Measurements from ENCODE around the gene EMILIN2.
"Not testable (repeated sequence)": the region's sequence is repeated elsewhere in the genome, so short reads cannot be mapped to it uniquely, and the experiment has no call there.

The EMILIN2 gene

DNA sequence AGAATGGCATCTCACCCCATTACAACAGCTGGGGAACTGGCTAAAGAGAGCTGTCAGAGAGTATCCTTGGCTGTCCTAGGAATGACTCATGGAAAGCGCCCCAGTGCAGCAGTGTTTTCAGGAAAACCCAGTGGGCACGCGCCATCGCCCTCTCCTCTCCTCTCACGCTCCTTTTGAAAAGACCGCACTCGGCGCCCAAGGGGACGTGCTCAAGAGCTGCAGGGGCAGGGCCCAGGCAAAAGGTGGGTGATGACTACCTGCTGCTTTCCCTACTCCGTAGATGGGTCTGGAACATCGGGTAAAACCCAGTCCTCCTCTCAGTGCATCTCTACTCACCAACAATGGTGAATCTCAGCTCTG, 68.1 kb downstream of the EMILIN2 start:
- Histone ChIP-seq H3K36me3 (replicated peaks) (peaks cover 45% of the 10 kb centered on the region), H3K4me3 (ENCODE audit: low read depth, low read length) (no peak overlapping the region), H3K27ac (no peak overlapping the region), H3K27me3 (replicated peaks) (no peaks in the 10 kb centered on the region)
- TF ChIP-seq, protein P1, sequence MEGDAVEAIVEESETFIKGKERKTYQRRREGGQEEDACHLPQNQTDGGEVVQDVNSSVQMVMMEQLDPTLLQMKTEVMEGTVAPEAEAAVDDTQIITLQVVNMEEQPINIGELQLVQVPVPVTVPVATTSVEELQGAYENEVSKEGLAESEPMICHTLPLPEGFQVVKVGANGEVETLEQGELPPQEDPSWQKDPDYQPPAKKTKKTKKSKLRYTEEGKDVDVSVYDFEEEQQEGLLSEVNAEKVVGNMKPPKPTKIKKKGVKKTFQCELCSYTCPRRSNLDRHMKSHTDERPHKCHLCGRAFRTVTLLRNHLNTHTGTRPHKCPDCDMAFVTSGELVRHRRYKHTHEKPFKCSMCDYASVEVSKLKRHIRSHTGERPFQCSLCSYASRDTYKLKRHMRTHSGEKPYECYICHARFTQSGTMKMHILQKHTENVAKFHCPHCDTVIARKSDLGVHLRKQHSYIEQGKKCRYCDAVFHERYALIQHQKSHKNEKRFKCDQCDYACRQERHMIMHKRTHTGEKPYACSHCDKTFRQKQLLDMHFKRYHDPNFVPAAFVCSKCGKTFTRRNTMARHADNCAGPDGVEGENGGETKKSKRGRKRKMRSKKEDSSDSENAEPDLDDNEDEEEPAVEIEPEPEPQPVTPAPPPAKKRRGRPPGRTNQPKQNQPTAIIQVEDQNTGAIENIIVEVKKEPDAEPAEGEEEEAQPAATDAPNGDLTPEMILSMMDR (IDR thresholded peaks at IDR 0.05; ENCODE audit: low read depth, low read length, missing control alignments), result no peak
- no peak for DNase-seq
- in situ Hi-C loops (cut with HindIII; ENCODE audit: low pct_ligation_motif_present, low sequenced_read_pairs), result no loop called here

DNA sequence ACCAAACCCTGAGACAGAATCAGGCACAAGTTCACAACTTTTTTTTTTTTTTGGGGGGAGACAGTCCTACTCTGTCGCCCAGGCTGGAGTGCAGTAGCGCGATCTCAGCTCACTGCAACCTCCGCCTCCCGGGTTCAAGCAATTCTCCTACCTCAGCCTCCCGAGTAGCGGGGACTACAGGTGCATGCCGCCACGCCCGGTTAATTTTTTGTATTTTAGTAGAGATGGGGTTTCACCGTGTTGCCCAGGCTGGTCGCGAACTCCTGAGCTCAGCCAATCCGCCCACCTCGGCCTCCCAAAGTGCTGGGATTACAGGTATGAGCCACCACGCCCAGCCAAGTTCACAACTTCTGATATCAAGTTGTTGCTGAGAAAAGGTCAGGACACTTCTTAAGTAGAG, 68.7 kb downstream of the EMILIN2 start:
- H3K27me3 ChIP-seq (replicated peaks); H3K4me3 ChIP-seq (ENCODE audit: low read depth, low read length); in situ Hi-C loops (cut with HindIII; ENCODE audit: low pct_ligation_motif_present, low sequenced_read_pairs); H3K27ac ChIP-seq; DNase-seq: not testable (repeated sequence)
- peaks cover 51% of the 10 kb centered on the region for H3K36me3 ChIP-seq (replicated peaks)

DNA sequence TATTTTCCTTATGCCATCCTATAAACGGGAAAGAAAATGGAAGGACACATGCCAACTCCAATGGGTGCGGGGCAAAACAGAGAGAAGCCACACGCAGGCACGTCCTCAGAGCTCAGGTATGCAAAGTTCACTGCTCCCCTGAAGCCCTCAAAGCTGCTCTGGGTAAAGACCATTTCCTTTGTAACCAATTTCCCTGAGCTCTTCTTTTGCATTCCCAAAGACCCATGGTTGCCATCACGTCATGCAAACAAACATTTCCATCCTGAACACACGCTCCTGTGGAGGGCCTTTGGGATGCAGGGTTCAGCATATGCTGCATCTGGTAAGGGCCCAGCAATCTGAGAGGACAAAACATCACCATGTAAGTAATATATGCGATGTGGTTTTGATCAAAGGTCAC, 69.4 kb downstream of the EMILIN2 start:
- in situ Hi-C loops (cut with HindIII; ENCODE audit: low pct_ligation_motif_present, low sequenced_read_pairs), result no loop called here
- Histone ChIP-seq H3K36me3 (replicated peaks) (peaks cover 56% of the 10 kb centered on the region), H3K4me3 (ENCODE audit: low read depth, low read length) (no peak overlapping the region), H3K27me3 (replicated peaks) (no peaks in the 10 kb centered on the region), H3K27ac (no peak overlapping the region)
- DNase-seq, result no peak
- TF ChIP-seq, protein P1 (IDR thresholded peaks at IDR 0.05; ENCODE audit: low read depth, low read length, missing control alignments), result no peak

DNA sequence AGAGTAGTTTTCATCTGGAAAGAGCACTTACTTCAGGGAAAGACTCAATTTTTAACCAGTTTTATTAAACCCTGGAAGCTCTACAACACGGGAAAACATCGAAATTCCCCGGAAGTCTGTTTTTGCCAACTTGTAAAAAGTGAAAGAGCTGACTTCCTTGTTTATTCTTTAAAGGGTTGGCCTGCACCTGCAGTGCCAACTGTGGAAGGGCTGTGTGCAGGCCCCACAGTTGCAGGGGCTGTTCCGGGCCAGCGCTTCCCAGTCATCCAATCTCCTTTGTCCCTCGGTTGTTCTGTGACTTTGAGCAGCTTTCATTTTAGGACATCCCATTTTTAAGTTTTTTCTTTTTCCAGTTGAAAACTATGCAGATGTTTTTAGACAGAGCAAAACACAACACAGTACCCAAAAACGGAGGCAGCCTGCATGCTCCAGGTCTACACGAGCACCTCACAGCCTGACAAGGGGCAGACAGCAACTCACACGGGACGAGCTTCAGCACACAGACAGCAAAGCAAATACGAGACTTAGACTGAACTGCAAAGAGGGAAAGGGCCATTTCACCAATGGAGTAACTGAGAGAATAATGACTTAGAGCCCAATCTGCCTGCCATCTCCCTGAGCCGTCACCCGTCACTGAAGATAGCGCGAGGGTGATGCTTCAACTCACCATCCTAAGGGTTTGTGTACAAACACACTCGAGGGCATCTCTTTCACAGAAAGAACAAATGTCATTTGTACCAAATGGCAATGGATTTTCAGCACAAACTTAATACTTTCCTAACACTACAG, 70.6 kb downstream of the EMILIN2 start:
- Histone ChIP-seq H3K27me3 (replicated peaks) (no peaks in the 10 kb centered on the region), H3K4me3 (ENCODE audit: low read depth, low read length) (no peak overlapping the region), H3K27ac (no peak overlapping the region), H3K36me3 (replicated peaks) (peaks cover 61% of the 10 kb centered on the region)
- in situ Hi-C loops (cut with HindIII; ENCODE audit: low pct_ligation_motif_present, low sequenced_read_pairs), result no loop called here
- no peak for DNase-seq
- TF ChIP-seq, protein P1 (IDR thresholded peaks at IDR 0.05; ENCODE audit: low read depth, low read length, missing control alignments), result no peak

DNA sequence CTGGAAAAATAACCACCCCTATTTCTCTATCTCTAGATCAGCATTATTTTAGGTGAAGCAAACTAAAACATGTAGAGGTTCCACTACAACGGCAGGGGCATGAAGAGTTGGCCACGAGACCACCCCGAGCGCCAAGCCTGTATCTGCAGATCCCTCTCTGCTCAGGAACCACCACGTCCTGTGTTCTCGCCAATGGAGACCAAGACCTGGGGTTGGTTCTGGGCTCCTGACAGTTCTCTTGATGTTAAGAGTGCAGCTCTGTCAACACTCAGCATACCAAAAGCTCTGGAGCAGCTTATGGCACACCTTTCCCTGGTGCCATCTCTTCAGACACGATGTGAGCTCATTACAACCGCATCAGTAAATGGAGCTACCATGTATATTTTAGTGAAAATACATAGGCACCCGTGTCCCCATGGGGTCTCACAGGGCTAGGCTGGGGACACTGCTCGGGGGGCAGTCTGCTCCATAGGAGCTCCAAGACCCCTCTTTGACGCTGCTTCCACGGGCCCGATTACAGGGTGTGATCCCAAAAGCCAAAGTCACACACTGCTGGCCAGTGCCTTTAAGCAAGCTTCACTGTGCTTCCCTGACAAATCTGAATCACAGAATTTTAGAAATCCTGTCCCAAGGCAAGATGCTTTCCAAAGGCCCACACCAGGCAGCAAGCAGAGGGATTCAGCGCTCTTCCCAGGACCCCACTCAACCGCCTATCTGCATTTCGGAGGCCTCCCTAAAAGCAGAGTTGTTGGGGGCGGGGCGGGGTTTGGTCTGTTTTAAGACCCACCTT, 72.2 kb downstream of the EMILIN2 start:
- DNase-seq, result no peak
- Histone ChIP-seq H3K27me3 (replicated peaks) (no peaks in the 10 kb centered on the region), H3K36me3 (replicated peaks) (peaks cover 60% of the 10 kb centered on the region), H3K4me3 (ENCODE audit: low read depth, low read length) (no peak overlapping the region), H3K27ac (no peak overlapping the region)
- TF ChIP-seq, protein P1 (IDR thresholded peaks at IDR 0.05; ENCODE audit: low read depth, low read length, missing control alignments), result no peak
- in situ Hi-C loops (cut with HindIII; ENCODE audit: low pct_ligation_motif_present, low sequenced_read_pairs), result no loop called here

DNA sequence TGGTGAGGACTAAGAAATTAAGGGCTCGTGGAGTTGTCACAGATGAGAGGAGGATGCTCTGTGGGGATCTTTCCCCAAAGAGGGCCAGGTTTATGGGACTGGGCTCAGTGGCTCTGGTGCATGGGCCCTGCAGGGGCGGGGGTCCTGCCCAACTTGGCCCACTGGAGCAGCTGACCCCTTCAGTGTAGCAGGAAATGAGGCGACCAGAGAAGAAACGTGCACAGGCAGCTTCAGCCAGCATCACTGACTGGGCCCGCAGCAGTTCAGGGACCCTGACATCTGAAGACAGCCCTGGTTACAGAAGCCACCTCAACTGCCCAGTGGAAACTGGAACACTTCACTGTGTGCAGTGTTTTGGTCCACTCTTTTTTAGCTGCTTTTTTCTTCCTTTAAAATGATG, 72.8 kb downstream of the EMILIN2 start:
- Histone ChIP-seq H3K36me3 (replicated peaks) (peaks cover 65% of the 10 kb centered on the region), H3K27me3 (replicated peaks) (no peaks in the 10 kb centered on the region), H3K27ac (no peak overlapping the region), H3K4me3 (ENCODE audit: low read depth, low read length) (no peak overlapping the region)
- DNase-seq, result no peak
- in situ Hi-C loops (cut with HindIII; ENCODE audit: low pct_ligation_motif_present, low sequenced_read_pairs), result no loop called here
- TF ChIP-seq, protein P1 (IDR thresholded peaks at IDR 0.05; ENCODE audit: low read depth, low read length, missing control alignments), result no peak
